HepG2 (cell line): Measurements from ENCODE around the gene SRP68. TPM values are rescaled to one million over a fixed set of nuclear protein-coding genes. Genes with fewer than 3 reads are reported as not detected.

Experiments used
- ATAC-seq: fragments of 200-7000 bp; cut with Tn5 transposase; 3 replicates; pipeline ENCODE4 v1.9.1; 2020; ENCODE audit warnings: mild to moderate bottlenecking, moderate library complexity
- BruUV-seq: library from RNA; stranded (reverse); fragments of 400-500 nt; replicated peaks from 2 replicates; lab custom pipeline; 2021; lab: Mats Ljungman, UMichigan
- CTCF ChIA-PET: fragments of 300-600 bp; formaldehyde crosslinking; extraction: SDS; loops from one replicate; lab custom pipeline; 2021; ENCODE audit warnings: low total read pairs, inconsistent platforms, low intra/inter-chr PET ratio; lab: Yijun Ruan, JAX
- POLR2A ChIA-PET: fragments of 350-600 bp; sonication (Branson Sonifier 250); formaldehyde crosslinking; loops from one replicate; lab custom pipeline; 2020; ENCODE audit warnings: antibody characterized with exemption, inconsistent platforms; lab: Yijun Ruan, JAX
- DNase-seq: peaks from one replicate; pipeline ENCODE4 v3.0.0-alpha.2; 2015; ENCODE audit warnings: low spot score
- FAIRE-seq: peaks from 3 replicates; lab custom pipeline; 2011; peaks lifted over from hg19 to GRCh38; lab: Jason Lieb, UNC
- H2AFZ ChIP-seq: one replicate; pipeline ENCODE4 v1.6.1; 2011; ENCODE audit warnings: low read length, inconsistent platforms
- H3K27ac ChIP-seq: fragments of 300-600 bp; 3 replicates; pipeline ENCODE4 v1.8.0; 2011; ENCODE audit warnings: mixed run types, mild to moderate bottlenecking, mixed read lengths, low read length, inconsistent platforms; ENCODE audit not compliant: insufficient read depth; ENCODE audit errors: extremely low read length
- H3K27me3 ChIP-seq, 2 experiments: fragments of 200-600 bp in 1 of 2; 2 replicates in 1 of 2; 3 replicates in 1 of 2; pipeline versions ENCODE4 v1.6.0 to v1.8.0; 2011; ENCODE audit warnings: low read length in 2 of 2, mild to moderate bottlenecking in 2 of 2, moderate library complexity in 2 of 2, inconsistent platforms in 1 of 2; ENCODE audit not compliant: insufficient read depth in 2 of 2, control insufficient read depth in 1 of 2
- H3K36me3 ChIP-seq, 2 experiments: fragments of 200-600 bp in 1 of 2; replicated peaks in 1 of 2; 2 replicates in 1 of 2; 3 replicates in 1 of 2; pipeline versions ENCODE4 v1.5.1 to v1.8.0; 2011; ENCODE audit warnings: low read length in 2 of 2, inconsistent platforms in 1 of 2; ENCODE audit not compliant: insufficient read depth in 2 of 2, control insufficient read depth in 1 of 2
- H3K4me1 ChIP-seq: 2 replicates; pipeline ENCODE4 v1.5.1; 2012; ENCODE audit warnings: low read length, inconsistent platforms; ENCODE audit not compliant: insufficient read depth
- H3K4me2 ChIP-seq: 2 replicates; pipeline ENCODE4 v1.6.0; 2011; ENCODE audit warnings: low read depth, low read length, inconsistent platforms
- H3K4me3 ChIP-seq, 3 experiments: fragments of 200-600 bp in 1 of 3; sonication (generic), shearing (Covaris generic) in 1 of 3; replicated peaks in 1 of 3; 2 replicates each; pipeline ENCODE4 v1.5.1; 2011 to 2016; ENCODE audit warnings: low read length in 3 of 3, inconsistent platforms in 2 of 3, low read depth in 2 of 3, mild to moderate bottlenecking in 2 of 3, control low read depth in 1 of 3, mixed read lengths in 1 of 3; ENCODE audit not compliant: insufficient read depth in 1 of 3
- H3K79me2 ChIP-seq: one replicate; pipeline ENCODE4 v1.6.1; 2011; ENCODE audit warnings: low read length, inconsistent platforms; ENCODE audit not compliant: insufficient read depth
- H3K9ac ChIP-seq: 2 replicates; pipeline ENCODE4 v1.6.0; 2011; ENCODE audit warnings: mild to moderate bottlenecking, low read depth, low read length, inconsistent platforms; ENCODE audit not compliant: insufficient read depth
- H3K9me3 ChIP-seq: 2 replicates; pipeline ENCODE4 v1.5.1; 2012; ENCODE audit warnings: mild to moderate bottlenecking, low read length
- H4K20me1 ChIP-seq: 2 replicates; pipeline ENCODE4 v1.6.0; 2011; ENCODE audit warnings: inconsistent platforms, mild to moderate bottlenecking, low read length, moderate library complexity; ENCODE audit not compliant: insufficient read depth
- ARID5B ChIP-seq: IDR thresholded peaks from 2 replicates; pipeline ENCODE4 v1.4.0; 2020; ENCODE audit warnings: mild to moderate bottlenecking, missing genetic modification reagents
- ATF3 ChIP-seq: sonication (generic); formaldehyde crosslinking; IDR thresholded peaks from 2 replicates; pipeline ENCODE4 v1.4.0; 2020; ENCODE audit warnings: missing genetic modification reagents
- DR1 ChIP-seq: sonication (generic); formaldehyde crosslinking; IDR thresholded peaks from 2 replicates; pipeline ENCODE4 v1.8.0; 2021; ENCODE audit warnings: mild to moderate bottlenecking, missing genetic modification reagents, inconsistent platforms
- EEA1 ChIP-seq: sonication (generic); formaldehyde crosslinking; IDR thresholded peaks from 2 replicates; pipeline ENCODE4 v1.5.1; 2020; ENCODE audit warnings: mild to moderate bottlenecking, missing genetic modification reagents, borderline replicate concordance
- FOXO1 ChIP-seq: sonication (generic); formaldehyde crosslinking; IDR thresholded peaks from 2 replicates; pipeline ENCODE4 v1.4.0; 2020; ENCODE audit warnings: missing genetic modification reagents
- HNRNPK ChIP-seq: fragments of 200-400 bp; formaldehyde crosslinking; IDR thresholded peaks from 2 replicates; pipeline ENCODE4 v1.6.1; 2018; ENCODE audit warnings: low read length, low read depth, moderate library complexity, mild to moderate bottlenecking; ENCODE audit not compliant: poor library complexity, severe bottlenecking
- NR3C1 ChIP-seq: sonication (generic); formaldehyde crosslinking; IDR thresholded peaks from 2 replicates; pipeline ENCODE4 v1.4.0; 2020; ENCODE audit warnings: missing genetic modification reagents
- RBFOX2 ChIP-seq: fragments of 200-400 bp; formaldehyde crosslinking; IDR thresholded peaks from 2 replicates; pipeline ENCODE4 v1.6.1; 2017; ENCODE audit warnings: low read depth, mild to moderate bottlenecking, low read length
- SCMH1 ChIP-seq: sonication (generic); formaldehyde crosslinking; IDR thresholded peaks from 2 replicates; pipeline ENCODE4 v1.9.0; 2021; ENCODE audit warnings: missing genetic modification reagents, mild to moderate bottlenecking, borderline replicate concordance
- SMAD9 ChIP-seq: sonication (generic); formaldehyde crosslinking; IDR thresholded peaks from 2 replicates; pipeline ENCODE4 v1.5.1; 2020; ENCODE audit warnings: mild to moderate bottlenecking, missing genetic modification reagents
- SSRP1 ChIP-seq: IDR thresholded peaks from 2 replicates; pipeline ENCODE4 v1.6.1; 2016; ENCODE audit warnings: control low read depth
- TRIM24 ChIP-seq: sonication (generic); formaldehyde crosslinking; IDR thresholded peaks from 2 replicates; pipeline ENCODE4 v1.8.0; 2022; ENCODE audit warnings: mild to moderate bottlenecking, missing genetic modification reagents
- ZNF143 ChIP-seq: sonication (generic); formaldehyde crosslinking; IDR thresholded peaks from 2 replicates; pipeline ENCODE4 v1.4.0; 2020; ENCODE audit warnings: missing genetic modification reagents
- ZNF337 ChIP-seq: sonication (generic); formaldehyde crosslinking; IDR thresholded peaks from 2 replicates; pipeline ENCODE4 v1.5.1; 2020; ENCODE audit warnings: missing genetic modification reagents, low read depth, mild to moderate bottlenecking, borderline replicate concordance
- ZNF383 ChIP-seq: sonication (generic); formaldehyde crosslinking; IDR thresholded peaks from 2 replicates; pipeline ENCODE4 v1.4.0; 2020; ENCODE audit warnings: missing genetic modification reagents, mild to moderate bottlenecking, borderline replicate concordance
- ZNF501 ChIP-seq: sonication (generic); formaldehyde crosslinking; IDR thresholded peaks from 2 replicates; pipeline ENCODE4 v1.5.1; 2020; ENCODE audit warnings: mild to moderate bottlenecking, moderate library complexity, missing genetic modification reagents
- ZSCAN25 ChIP-seq: sonication (generic); formaldehyde crosslinking; IDR thresholded peaks from 2 replicates; pipeline ENCODE4 v1.8.0; 2022; ENCODE audit warnings: mild to moderate bottlenecking, missing genetic modification reagents
- WGBS: methylation state at CpG from one replicate; pipeline ENCODE4 v1.1.6; 2017; ENCODE audit warnings: low lambda C conversion rate; 5-methylcytosine and 5-hydroxymethylcytosine counted together
- in situ Hi-C: cut with HindIII; loops from 2 replicates; pipeline ENCODE4 v1.10.0; 2017; ENCODE audit warnings: low pct_unique_long_range_greater_than_20kb; ENCODE audit not compliant: extremely low pct_ligation_motif_present
- intact Hi-C: fragments of 100-400 bp; cut with micrococcal nuclease; formaldehyde crosslinking; loops from one replicate; pipeline ENCODE4 v1.10.0; 2022; ENCODE audit not compliant: unreplicated experiment
- polyA plus RNA-seq, 8 experiments: library from polyadenylated mRNA; depleted of rRNA in 3 of 8; stranded (reverse) in 7 of 8; unstranded in 1 of 8; fragments of >200 nt; fragmentation: Illumina TruSeq in 4 of 8; extraction: Trizol in 4 of 8; gene quantifications; 2 replicates each; pipeline versions ENCODE4 v1.2.1 to v1.2.3, GENCODE V29; 2011 to 2016; ENCODE audit warnings: low read depth in 4 of 8, missing spikeins in 1 of 8, mixed read lengths in 1 of 8; ENCODE audit not compliant: insufficient read depth in 1 of 8
- total RNA-seq, 5 experiments: library from RNA; depleted of rRNA; stranded (reverse); fragments of >200 nt; fragmentation: Illumina TruSeq; extraction: Trizol; gene quantifications; 2 replicates each; pipeline ENCODE4 v1.2.3, GENCODE V29; 2016; ENCODE audit warnings: low read depth in 1 of 5

The SRP68 gene
- total and polyA plus RNA-seq, 2 of the 13 experiments (the other 11 are each of a cell fraction or from before 2014, with no cell fraction given) = 39.8 to 74.3 TPM

GRCh38 chr17:76000755-76001521, 71.4 kb downstream of the SRP68 start, which contains the start of gene CDK3 (continued):
- 0 out of 2 replicates have a peak, but pooled peaks have one; percentile 47 for TF ChIP-seq ZNF383 (CRISPR knock-in tag)
- peak; percentile 29 for TF ChIP-seq HNRNPK
- TF ChIP-seq ZSCAN25 (CRISPR knock-in tag) = no peak
- no peak for TF ChIP-seq ZNF337 (CRISPR knock-in tag)
- TF ChIP-seq SSRP1 (CRISPR knock-in tag) = no peak
- no peak for TF ChIP-seq SCMH1 (CRISPR knock-in tag)
- TF ChIP-seq RBFOX2 = peak; percentile 15; the same call in 1 of the 2 replicates
- TF ChIP-seq DR1 (CRISPR knock-in tag) = no peak

GRCh38 chr17:76000016-76000754, 72.1 kb downstream of the SRP68 start:
- Histone ChIP-seq H3K27ac (peak overlapping the region; percentile 50), H2AFZ (no peak overlapping the region), H3K4me3 (peak overlapping the region in 1 of 3 experiments; percentile 18; a peak in 1 of 6 replicates), H3K4me1 (peaks cover 100% of the 10 kb centered on the region), H3K79me2 (no peaks in the 10 kb centered on the region), H3K36me3 (no peaks in the 10 kb centered on the region), H3K4me2 (peak overlapping the region; percentile 43), H3K27me3 (no peaks in the 10 kb centered on the region), H3K9me3 (no peaks in the 10 kb centered on the region), H3K9ac (peak overlapping the region; percentile 20; the same call in 1 of the 2 replicates), H4K20me1 (no peaks in the 10 kb centered on the region)
- ChIA-PET CTCF (interaction anchor here (1.5 kb wide), 1 partner anchor 18 kb away, joined by 4 read pairs; no protein-coding TSS in a partner anchor), POLR2A (interaction anchor here (0.8 to 14.3 kb wide), 13 partner anchors 10 to 220 kb away, joined by 3 to 481 read pairs (median 4); partner anchors contain the start of genes ACOX1, FBF1, MRPL38 and TEN1)
- WGBS = 28% methylated on average over 18 of the region's 31 CpGs
- no TSS peak for BruUV-seq
- no peak for FAIRE-seq
- peak; percentile 66 for DNase-seq
- peak; percentile 24 for ATAC-seq
- intact Hi-C loops = no loop called here
- in situ Hi-C loops = no loop called here
- TF ChIP-seq ZNF143 = peak; percentile 17; the same call in 1 of the 2 replicates
- peak; percentile 18; the same call in 1 of the 2 replicates for TF ChIP-seq EEA1
- TF ChIP-seq TRIM24 = peak; percentile 41; the same call in 1 of the 2 replicates
- no peak for TF ChIP-seq NR3C1 (CRISPR knock-in tag)
- TF ChIP-seq ATF3 (CRISPR knock-in tag) = no peak
- TF ChIP-seq FOXO1 (CRISPR knock-in tag) = peak; percentile 60; the same call in 1 of the 2 replicates
- no peak for TF ChIP-seq SMAD9 (CRISPR knock-in tag)
- TF ChIP-seq ARID5B (CRISPR knock-in tag) = peak; percentile 66
- peak; percentile 60; the same call in 1 of the 2 replicates for TF ChIP-seq ZNF501 (CRISPR knock-in tag)
